Mucosa of rectum (tissue), 2 donors: Measurements from ENCODE around the gene NAALADL2.

ENCODE experiments used
- H3K27ac ChIP-seq, 2 donors: one replicate each; pipeline ENCODE4 v1.7.0; 2013; ENCODE audit warnings: inconsistent platforms in 2 of 2, low read depth in 2 of 2, low read length in 2 of 2
- H3K27me3 ChIP-seq, 2 donors: one replicate each; pipeline ENCODE4 v1.7.0; 2013; ENCODE audit warnings: low read length in 2 of 2; ENCODE audit not compliant: control insufficient read depth in 2 of 2, insufficient read depth in 2 of 2
- H3K36me3 ChIP-seq, 2 donors: one replicate each; pipeline ENCODE4 v1.7.0; 2013; ENCODE audit warnings: low read length in 2 of 2; ENCODE audit not compliant: control insufficient read depth in 2 of 2, insufficient read depth in 2 of 2
- H3K4me1 ChIP-seq, 2 donors: one replicate each; pipeline ENCODE4 v1.7.0; 2013; ENCODE audit warnings: low read length in 2 of 2, mild to moderate bottlenecking in 1 of 2; ENCODE audit not compliant: control insufficient read depth in 2 of 2, insufficient read depth in 2 of 2
- H3K4me3 ChIP-seq, 2 donors: one replicate each; pipeline ENCODE4 v1.7.0; 2013; ENCODE audit warnings: low read length in 2 of 2
- H3K9ac ChIP-seq, 2 donors: one replicate each; pipeline ENCODE4 v1.7.0; 2013; ENCODE audit warnings: low read length in 2 of 2, low read depth in 1 of 2, mild to moderate bottlenecking in 1 of 2
- H3K9me3 ChIP-seq, 2 donors: one replicate each; pipeline ENCODE4 v1.7.0; 2013; ENCODE audit warnings: low read length in 2 of 2; ENCODE audit not compliant: control insufficient read depth in 2 of 2
- donor health status: healthy.
- donor health status: Normal muscosa, but diverticular disease.

Gene NAALADL2

GRCh38 chr3:174958671-174959328 lies 99.7 kb downstream of the NAALADL2 start:
- Histone ChIP-seq H3K27me3 (no peaks in the 10 kb centered on the region), H3K4me3 (no peak overlapping the region), H3K27ac (no peak overlapping the region), H3K9ac (no peak overlapping the region), H3K4me1 (no peaks in the 10 kb centered on the region), H3K36me3 (no peaks in the 10 kb centered on the region), H3K9me3 (no peaks in the 10 kb centered on the region)

DNA sequence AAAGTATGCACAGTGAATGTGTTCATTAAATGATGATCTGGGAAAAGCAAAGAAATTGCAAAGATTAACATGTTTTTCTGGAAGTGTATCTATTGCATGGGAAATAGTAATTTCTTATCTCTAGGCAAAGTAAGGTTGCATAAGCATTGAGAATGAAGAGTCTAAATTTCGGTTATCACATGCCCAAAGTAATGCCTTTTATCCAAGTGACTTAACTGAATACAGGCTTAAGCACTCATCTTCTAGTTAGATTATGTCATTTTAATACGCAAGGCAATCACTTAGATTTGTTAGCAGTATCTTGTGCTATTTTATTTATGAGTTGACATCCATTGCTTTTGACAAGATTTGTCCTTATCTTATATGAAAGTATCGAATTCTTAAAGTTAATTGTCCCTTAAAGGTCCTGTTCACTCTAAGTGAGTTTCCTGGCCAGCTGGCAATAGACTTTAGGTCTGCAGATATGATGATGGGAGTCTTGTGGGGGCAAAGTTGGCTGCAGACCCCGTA lies 100.5 kb downstream of the NAALADL2 start:
- H3K27me3 ChIP-seq: no peaks in the 10 kb centered on the region
- H3K4me3 ChIP-seq: no peak overlapping the region
- H3K27ac ChIP-seq: no peak overlapping the region
- no peaks in the 10 kb centered on the region for H3K9me3 ChIP-seq
- H3K9ac ChIP-seq: no peak overlapping the region
- no peaks in the 10 kb centered on the region for H3K36me3 ChIP-seq
- no peaks in the 10 kb centered on the region for H3K4me1 ChIP-seq

GRCh38 chr3:174960898-174961297 lies 101.8 kb downstream of the NAALADL2 start:
- Histone ChIP-seq H3K27me3 (no peaks in the 10 kb centered on the region), H3K4me1 (no peaks in the 10 kb centered on the region), H3K27ac (no peak overlapping the region), H3K9ac (no peak overlapping the region), H3K36me3 (no peaks in the 10 kb centered on the region), H3K9me3 (no peaks in the 10 kb centered on the region), H3K4me3 (no peak overlapping the region)

- Histone ChIP-seq H3K27ac (no peak overlapping the region), H3K9me3 (no peaks in the 10 kb centered on the region), H3K36me3 (peaks cover 0 to 3% of the 10 kb centered on the region in 2 donors)
These were observed 114.3 kb downstream of the NAALADL2 start for GRCh38 chr3:174973465-174973864.

DNA sequence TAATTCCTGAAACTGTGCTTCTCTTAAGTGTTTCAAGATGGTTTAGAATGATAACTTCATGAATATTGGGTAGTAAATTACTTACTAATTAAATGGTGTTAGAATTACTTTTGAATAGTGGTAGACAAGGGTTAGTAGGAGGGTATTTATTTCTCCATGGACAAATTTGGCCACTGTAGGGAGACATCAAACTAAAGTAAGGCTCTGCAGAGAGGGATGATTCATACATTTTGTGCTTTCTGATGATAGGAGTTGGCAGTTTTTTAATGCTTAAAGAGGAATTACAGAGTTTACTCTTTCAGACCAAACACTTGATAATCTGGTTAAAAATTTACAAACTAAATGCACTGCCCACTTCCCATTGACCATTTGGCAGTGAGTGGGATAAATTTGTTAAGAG lies 127.6 kb downstream of the NAALADL2 start:
- Histone ChIP-seq H3K4me1 (no peaks in the 10 kb centered on the region), H3K9ac (no peak overlapping the region), H3K27me3 (no peaks in the 10 kb centered on the region), H3K27ac (no peak overlapping the region), H3K36me3 (no peaks in the 10 kb centered on the region), H3K9me3 (no peaks in the 10 kb centered on the region), H3K4me3 (no peak overlapping the region)

More at GRCh38 chr3:174973465-174973864, 114.3 kb downstream of the NAALADL2 start:
- Histone ChIP-seq H3K4me1 (no peaks in the 10 kb centered on the region), H3K27me3 (no peaks in the 10 kb centered on the region), H3K9ac (no peak overlapping the region), H3K4me3 (no peak overlapping the region)

- H3K4me3 ChIP-seq: no peak overlapping the region
- H3K4me1 ChIP-seq: no peaks in the 10 kb centered on the region
- H3K36me3 ChIP-seq: no peaks in the 10 kb centered on the region
- H3K9ac ChIP-seq: no peak overlapping the region
- no peak overlapping the region for H3K27ac ChIP-seq
- no peaks in the 10 kb centered on the region for H3K9me3 ChIP-seq
- no peaks in the 10 kb centered on the region for H3K27me3 ChIP-seq
These were observed 142.0 kb downstream of the NAALADL2 start for GRCh38 chr3:175001091-175001490.

DNA sequence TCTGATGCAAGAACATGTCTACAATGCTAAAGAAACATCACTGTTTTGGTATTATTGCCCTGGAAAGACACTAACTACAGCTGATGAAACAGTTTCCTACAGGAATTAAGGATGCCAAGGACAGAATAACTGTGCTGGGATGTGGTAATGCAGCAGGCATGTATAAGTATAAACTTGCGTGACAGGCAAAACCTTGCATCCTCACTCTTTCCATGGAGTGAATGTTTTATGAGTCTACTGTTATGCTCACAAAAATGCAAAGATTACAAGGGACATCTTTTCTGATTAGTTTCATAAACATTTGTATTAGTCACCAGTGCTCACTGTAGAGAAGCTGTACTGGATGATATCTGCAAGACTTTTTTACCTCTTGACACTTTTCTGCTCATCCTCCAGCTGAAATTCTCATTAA lies 143.6 kb downstream of the NAALADL2 start:
- H3K27me3 ChIP-seq: no peaks in the 10 kb centered on the region
- H3K36me3 ChIP-seq: no peaks in the 10 kb centered on the region
- no peak overlapping the region for H3K27ac ChIP-seq
- no peak overlapping the region for H3K9ac ChIP-seq
- no peak overlapping the region for H3K4me3 ChIP-seq
- no peaks in the 10 kb centered on the region for H3K9me3 ChIP-seq
- no peaks in the 10 kb centered on the region for H3K4me1 ChIP-seq

DNA sequence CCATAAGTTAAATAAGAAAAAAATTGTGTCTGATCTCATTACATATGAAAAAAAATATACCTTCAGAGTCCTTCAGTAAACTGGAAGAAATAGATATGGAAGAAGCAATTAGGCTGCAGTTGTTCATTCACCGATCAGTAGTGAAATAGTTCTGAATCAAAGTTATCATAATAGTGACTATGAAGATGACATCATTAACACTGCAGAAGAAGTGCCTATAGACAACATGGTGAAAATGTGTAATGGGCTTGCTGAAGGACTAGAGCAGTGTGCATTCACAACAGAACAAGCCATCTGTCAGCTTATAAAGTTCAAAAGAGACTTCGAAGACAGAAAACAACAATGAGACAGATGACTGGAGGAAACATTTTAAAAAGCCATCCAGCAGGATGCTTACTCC lies 144.5 kb downstream of the NAALADL2 start:
- no peak overlapping the region for H3K9ac ChIP-seq
- H3K27ac ChIP-seq: no peak overlapping the region
- H3K4me1 ChIP-seq: no peaks in the 10 kb centered on the region
- no peaks in the 10 kb centered on the region for H3K36me3 ChIP-seq
- H3K9me3 ChIP-seq: no peaks in the 10 kb centered on the region
- no peaks in the 10 kb centered on the region for H3K27me3 ChIP-seq
- H3K4me3 ChIP-seq: no peak overlapping the region

GRCh38 chr3:175005193-175005592 lies 146.1 kb downstream of the NAALADL2 start:
- no peaks in the 10 kb centered on the region for H3K4me1 ChIP-seq
- no peaks in the 10 kb centered on the region for H3K27me3 ChIP-seq

DNA sequence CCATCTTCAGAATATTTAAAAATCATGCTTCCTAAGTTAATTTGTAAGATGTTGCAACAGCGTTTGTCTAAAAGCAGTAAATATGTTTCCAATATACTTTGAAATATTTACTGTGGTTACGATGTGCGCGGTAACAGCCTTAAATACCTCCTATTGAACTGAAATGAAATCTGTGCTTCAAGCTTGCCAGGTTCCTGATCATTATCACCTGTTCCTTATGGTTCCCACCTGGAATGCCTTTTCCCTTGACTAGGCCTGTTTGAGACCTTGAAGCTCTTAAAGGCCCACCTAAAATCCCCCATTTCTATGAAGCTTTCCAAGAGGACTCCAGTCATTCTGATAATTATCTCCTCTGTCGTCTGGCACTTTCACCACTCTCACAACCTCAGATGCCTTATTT lies 146.7 kb downstream of the NAALADL2 start:
- H3K36me3 ChIP-seq: no peaks in the 10 kb centered on the region
- H3K27ac ChIP-seq: no peak overlapping the region
- H3K9ac ChIP-seq: no peak overlapping the region
- H3K9me3 ChIP-seq: no peaks in the 10 kb centered on the region
- H3K4me3 ChIP-seq: no peak overlapping the region
- no peaks in the 10 kb centered on the region for H3K4me1 ChIP-seq
- H3K27me3 ChIP-seq: no peaks in the 10 kb centered on the region

More at GRCh38 chr3:175005193-175005592, 146.1 kb downstream of the NAALADL2 start:
- Histone ChIP-seq H3K9me3 (no peaks in the 10 kb centered on the region), H3K4me3 (no peak overlapping the region), H3K36me3 (no peaks in the 10 kb centered on the region), H3K27ac (no peak overlapping the region), H3K9ac (no peak overlapping the region)
